SU-DHL-6 (cell line): ENCODE measurements around the gene MTF1.

Experiments
- H2AFZ ChIP-seq: fragments of 200-600 bp; sonication (generic); 2 replicates; pipeline ENCODE4 v1.6.1; 2014; ENCODE audit warnings: low read depth, mild to moderate bottlenecking, moderate library complexity, mixed read lengths, antibody characterized with exemption, low read length; ENCODE audit not compliant: severe bottlenecking
- H3F3A ChIP-seq: fragments of 200-600 bp; shearing (Covaris generic); 2 replicates; pipeline ENCODE4 v1.6.0; 2016; ENCODE audit warnings: antibody characterized with exemption, mild to moderate bottlenecking; ENCODE audit not compliant: insufficient read depth
- H3K27ac ChIP-seq: fragments of 200-600 bp; sonication (generic); 2 replicates; pipeline ENCODE4 v1.5.1; 2016; ENCODE audit warnings: low read depth, mild to moderate bottlenecking, low read length, moderate library complexity, mixed read lengths
- H3K27me3 ChIP-seq: fragments of 200-600 bp; sonication (generic), shearing (Covaris generic); 2 replicates; pipeline ENCODE4 v1.6.0; 2014; ENCODE audit warnings: mild to moderate bottlenecking, low read length
- H3K36me3 ChIP-seq: fragments of 200-600 bp; sonication (generic); 2 replicates; pipeline ENCODE4 v1.6.1; 2014; ENCODE audit warnings: mild to moderate bottlenecking, low read length, mixed read lengths
- H3K4me2 ChIP-seq: fragments of 300-600, 200-600 bp; shearing (Covaris generic), sonication (generic); 2 replicates; pipeline ENCODE4 v1.6.0; 2014; ENCODE audit warnings: low read length, low read depth, mild to moderate bottlenecking; ENCODE audit not compliant: poor library complexity, severe bottlenecking
- H3K4me3 ChIP-seq: fragments of 200-600 bp; sonication (generic); 2 replicates; pipeline ENCODE4 v1.5.1; 2014; ENCODE audit warnings: antibody characterized with exemption, low read length, mild to moderate bottlenecking, mixed read lengths; ENCODE audit not compliant: insufficient read depth, poor library complexity, severe bottlenecking
- H3K79me2 ChIP-seq: fragments of 200-600 bp; sonication (generic); 2 replicates; pipeline ENCODE4 v1.6.1; 2014; ENCODE audit warnings: mild to moderate bottlenecking, low read length, moderate library complexity; ENCODE audit not compliant: insufficient read depth
- H3K9ac ChIP-seq: fragments of 200-600 bp; sonication (generic); 2 replicates; pipeline ENCODE4 v1.7.0; 2014; ENCODE audit warnings: mild to moderate bottlenecking, low read length
- H3K9me2 ChIP-seq: fragments of 200-600 bp; sonication (generic); replicated peaks from 2 replicates; pipeline ENCODE4 v1.6.1; 2014; ENCODE audit warnings: low read length; ENCODE audit not compliant: insufficient read depth
- H3K9me3 ChIP-seq: fragments of 200-600 bp; sonication (generic); 2 replicates; pipeline ENCODE4 v1.6.1; 2014; ENCODE audit warnings: low read length, mixed read lengths; ENCODE audit not compliant: insufficient read depth
- H4K20me1 ChIP-seq: fragments of 200-600 bp; sonication (generic); 2 replicates; pipeline ENCODE4 v1.6.1; 2014; ENCODE audit warnings: low read depth, mild to moderate bottlenecking, antibody characterized with exemption, low read length, moderate library complexity, mixed read lengths
- CTCF ChIP-seq: fragments of 200-600 bp; sonication (generic); IDR thresholded peaks from one replicate; pipeline ENCODE4 v1.5.1; 2017; ENCODE audit warnings: antibody characterized with exemption, mild to moderate bottlenecking, low read length, moderate library complexity; ENCODE audit not compliant: insufficient read depth, poor library complexity, severe bottlenecking
- EZH2phosphoT487 ChIP-seq: fragments of 200-600 bp; sonication (generic), shearing (Covaris generic); conservative IDR thresholded peaks from 2 replicates; pipeline ENCODE4 v1.6.1; 2018; ENCODE audit warnings: mild to moderate bottlenecking, antibody characterized with exemption, low read length, moderate library complexity, mixed read lengths

MTF1 gene

GRCh38 chr1:37797750-37798345, 61.5 kb downstream of the MTF1 start:
- no peaks in the 10 kb centered on the region for H3K27me3 ChIP-seq
- H3K9me2 ChIP-seq, result no peaks in the 10 kb centered on the region
- H3F3A ChIP-seq, result peaks cover 12% of the 10 kb centered on the region
- H4K20me1 ChIP-seq, result no peaks in the 10 kb centered on the region; the same call in 1 of the 2 replicates
- no peak overlapping the region for H3K9ac ChIP-seq
- peaks cover 6% of the 10 kb centered on the region for H3K79me2 ChIP-seq
- no peak overlapping the region for H3K27ac ChIP-seq
- TF ChIP-seq CTCF (no peak), EZH2phosphoT487 (no peak)
- H3K36me3 ChIP-seq, result peaks cover 5% of the 10 kb centered on the region
- no peak overlapping the region for H2AFZ ChIP-seq
- H3K4me2 ChIP-seq, result no peak overlapping the region
- no peaks in the 10 kb centered on the region for H3K9me3 ChIP-seq
- H3K4me3 ChIP-seq, result no peak overlapping the region

GRCh38 chr1:37795340-37796125, 63.9 kb downstream of the MTF1 start:
- Histone ChIP-seq H3K9me3 (no peaks in the 10 kb centered on the region), H3F3A (peaks cover 1% of the 10 kb centered on the region; the same call in 1 of the 2 replicates), H3K27me3 (no peaks in the 10 kb centered on the region), H2AFZ (no peak overlapping the region), H3K36me3 (no peaks in the 10 kb centered on the region), H3K4me3 (peak overlapping the region; percentile 76), H3K4me2 (peak overlapping the region; percentile 90), H3K9me2 (no peaks in the 10 kb centered on the region), H3K79me2 (peaks cover 6% of the 10 kb centered on the region), H3K27ac (no peak overlapping the region), H3K9ac (peak overlapping the region; percentile 86), H4K20me1 (no peaks in the 10 kb centered on the region)
- TF ChIP-seq CTCF, result no peak
- TF ChIP-seq EZH2phosphoT487, result no peak

- Histone ChIP-seq H3K4me2 (peak overlapping the region; percentile 90), H3K9me2 (no peaks in the 10 kb centered on the region), H2AFZ (peak overlapping the region; percentile 91), H3K79me2 (peaks cover 6% of the 10 kb centered on the region), H3K4me3 (peak overlapping the region; percentile 76), H3K9ac (peak overlapping the region; percentile 86), H3K9me3 (no peaks in the 10 kb centered on the region), H4K20me1 (no peaks in the 10 kb centered on the region), H3K36me3 (no peaks in the 10 kb centered on the region), H3K27me3 (no peaks in the 10 kb centered on the region), H3F3A (no peaks in the 10 kb centered on the region), H3K27ac (peak overlapping the region; percentile 41; the same call in 1 of the 2 replicates)
- TF ChIP-seq CTCF (no peak), EZH2phosphoT487 (no peak)
Measured at GRCh38 chr1:37794372-37795339, 64.7 kb downstream of the MTF1 start.
